Fibroblast of upper back skin (primary cell): ENCODE results near the gene ARMCX4.
"Not testable (repeated sequence)": the region's sequence is repeated elsewhere in the genome, so short reads cannot be mapped to it uniquely, and the experiment has no call there.

ENCODE experiments used
- DNase-seq: peaks from one replicate; pipeline ENCODE4 v3.0.0-alpha.2; 2013

ARMCX4 gene

GRCh38 chrX:101485212-101485949 lies at the start of gene ARMCX4:
TSS of gene ARMCX4 (plus strand) at chrX:101485456. CDS start at chrX:101488590, 3,134 bp downstream.
- peak; percentile 60 for DNase-seq

GRCh38 chrX:101442085-101442484 lies 43.2 kb upstream of the ARMCX4 start:
- no peak for DNase-seq

- DNase-seq: no peak
Observed at GRCh38 chrX:101449279-101449678, 36.0 kb upstream of the ARMCX4 start.

GRCh38 chrX:101450085-101450484 lies 35.2 kb upstream of the ARMCX4 start:
- no peak for DNase-seq

GRCh38 chrX:101450961-101451360 lies 34.3 kb upstream of the ARMCX4 start:
- DNase-seq: no peak

- no peak for DNase-seq
Observed at GRCh38 chrX:101452056-101452455, 33.2 kb upstream of the ARMCX4 start.

- no peak for DNase-seq
Observed at GRCh38 chrX:101460669-101461068, 24.6 kb upstream of the ARMCX4 start.

GRCh38 chrX:101462892-101463291 lies 22.4 kb upstream of the ARMCX4 start:
- peak; percentile 31 for DNase-seq

GRCh38 chrX:101478366-101478765 lies 6.9 kb upstream of the ARMCX4 start:
- DNase-seq: peak; percentile 2

- DNase-seq: peak; percentile 55
Observed at GRCh38 chrX:101482296-101482695, 3.0 kb upstream of the ARMCX4 start.

GRCh38 chrX:101483705-101484104 lies 1.6 kb upstream of the ARMCX4 start:
- peak; percentile 2 for DNase-seq

GRCh38 chrX:101484135-101484534 lies 1.1 kb upstream of the ARMCX4 start:
- no peak for DNase-seq

GRCh38 chrX:101488796-101489195 lies 3.5 kb downstream of the ARMCX4 start:
- DNase-seq: no peak

GRCh38 chrX:101491943-101492342 lies 6.7 kb downstream of the ARMCX4 start:
- no peak for DNase-seq

- DNase-seq: no peak
Observed at GRCh38 chrX:101493225-101493624, 8.0 kb downstream of the ARMCX4 start.

GRCh38 chrX:101502929-101503328 lies 17.7 kb downstream of the ARMCX4 start:
- DNase-seq: not testable (repeated sequence)

- DNase-seq: no peak
Observed at GRCh38 chrX:101507372-101507771, 22.1 kb downstream of the ARMCX4 start.

- DNase-seq: no peak
Observed at GRCh38 chrX:101507986-101508385, 22.7 kb downstream of the ARMCX4 start.

GRCh38 chrX:101530944-101531343 lies 45.7 kb downstream of the ARMCX4 start:
- DNase-seq: no peak
